ENCODE measurements around the gene PSMA7. TPM values are rescaled to one million over a fixed set of nuclear protein-coding genes. Genes with fewer than 3 reads are reported as not detected.

PSMA7 gene
- total and polyA plus RNA-seq, 4 donors = 109 to 342 (median 196) TPM

- no peak for TF ChIP-seq GABPA (IDR thresholded peaks at IDR 0.05 in 1 of 2, conservative IDR thresholded peaks at IDR 0.05 in 1 of 2)
- no peak for TF ChIP-seq CTCF (IDR thresholded peaks at IDR 0.05; ENCODE audit: low read depth, low read length, missing input control)
- no peak for TF ChIP-seq RXRA (IDR thresholded peaks at IDR 0.05)
- TF ChIP-seq NR2F2 (IDR thresholded peaks at IDR 0.05) = no peak
Measured at GRCh38 chr20:62159052-62159451, 15.9 kb upstream of the PSMA7 start (continued).

GRCh38 chr20:62158541-62158940 lies 15.3 kb upstream of the PSMA7 start:
- H3K4me3 ChIP-seq (ENCODE audit: low read depth in 1 of 3, low read length in 3 of 3) = no peak overlapping the region
- peaks cover 6 to 27% (median 10%) of the 10 kb centered on the region in 4 donors for H3K36me3 ChIP-seq (ENCODE audit: control insufficient read depth in 4 of 4, insufficient read depth in 3 of 4, low read depth in 1 of 4, low read length in 3 of 4)
- no peak overlapping the region for H3K9ac ChIP-seq (ENCODE audit: low read depth in 1 of 2, low read length in 2 of 2)
- 96% methylated on average over 22 of the region's 22 CpGs for WGBS
- H3K9me3 ChIP-seq (ENCODE audit: control insufficient read depth in 4 of 4, low read length in 3 of 4) = no peaks in the 10 kb centered on the region
- peaks cover 4 to 38% (median 29%) of the 10 kb centered on the region in 4 donors for H3K4me1 ChIP-seq (ENCODE audit: control insufficient read depth in 4 of 4, insufficient read depth in 4 of 4, low read length in 3 of 4)
- no peaks in the 10 kb centered on the region for H3K27me3 ChIP-seq (ENCODE audit: control insufficient read depth in 4 of 4, insufficient read depth in 4 of 4, low read length in 3 of 4)
- TF ChIP-seq REST (IDR thresholded peaks at IDR 0.05) = no peak
- TF ChIP-seq HNF4A (conservative IDR thresholded peaks at IDR 0.05) = no peak
- no peak for TF ChIP-seq FOXA1 (IDR thresholded peaks at IDR 0.05)
- no peak for TF ChIP-seq MAX (IDR thresholded peaks at IDR 0.05)
- no peak for TF ChIP-seq RAD21 (IDR thresholded peaks at IDR 0.05)
- TF ChIP-seq ATF3 (IDR thresholded peaks at IDR 0.05) = no peak
- no peak for TF ChIP-seq HNF4G (IDR thresholded peaks at IDR 0.05)
- TF ChIP-seq TAF1 (conservative IDR thresholded peaks at IDR 0.05) = no peak
- TF ChIP-seq SP1 (IDR thresholded peaks at IDR 0.05) = no peak
- no peak for TF ChIP-seq RXRA (IDR thresholded peaks at IDR 0.05)
- TF ChIP-seq NR2F2 (IDR thresholded peaks at IDR 0.05) = no peak
- no peak for TF ChIP-seq YY1 (IDR thresholded peaks at IDR 0.05)
- TF ChIP-seq FOXA2 (IDR thresholded peaks at IDR 0.05) = no peak
- no peak for TF ChIP-seq GABPA (IDR thresholded peaks at IDR 0.05 in 1 of 2, conservative IDR thresholded peaks at IDR 0.05 in 1 of 2)
- DNase-seq (ENCODE audit: low spot score) = no peak
- H3K27ac ChIP-seq (ENCODE audit: low read depth in 1 of 2, low read length in 2 of 2) = no peak overlapping the region

- H3K4me3 ChIP-seq (ENCODE audit: low read depth in 1 of 3, low read length in 3 of 3) = no peak overlapping the region
- no peak overlapping the region for H3K9ac ChIP-seq (ENCODE audit: low read depth in 1 of 2, low read length in 2 of 2)
- no peak overlapping the region for H3K27ac ChIP-seq (ENCODE audit: low read depth in 1 of 2, low read length in 2 of 2)
- peaks cover 6 to 25% (median 9%) of the 10 kb centered on the region in 4 donors for H3K36me3 ChIP-seq (ENCODE audit: control insufficient read depth in 4 of 4, insufficient read depth in 3 of 4, low read depth in 1 of 4, low read length in 3 of 4)
- H3K4me1 ChIP-seq (ENCODE audit: control insufficient read depth in 4 of 4, insufficient read depth in 4 of 4, low read length in 3 of 4) = peaks cover 4 to 38% (median 29%) of the 10 kb centered on the region in 4 donors
- no peaks in the 10 kb centered on the region for H3K9me3 ChIP-seq (ENCODE audit: control insufficient read depth in 4 of 4, low read length in 3 of 4)
- no peak for DNase-seq (ENCODE audit: low spot score)
- no peaks in the 10 kb centered on the region for H3K27me3 ChIP-seq (ENCODE audit: control insufficient read depth in 4 of 4, insufficient read depth in 4 of 4, low read length in 3 of 4)
- 96% methylated on average over 12 of the region's 12 CpGs for WGBS
- TF ChIP-seq YY1 (IDR thresholded peaks at IDR 0.05) (no peak), TAF1 (conservative IDR thresholded peaks at IDR 0.05) (no peak), FOXA2 (IDR thresholded peaks at IDR 0.05) (no peak), RAD21 (IDR thresholded peaks at IDR 0.05) (no peak), JUND (IDR thresholded peaks at IDR 0.05) (no peak), ATF3 (IDR thresholded peaks at IDR 0.05) (no peak), CTCF (IDR thresholded peaks at IDR 0.05; ENCODE audit: low read depth, low read length, missing input control) (no peak), HNF4G (IDR thresholded peaks at IDR 0.05) (no peak), FOXA1 (IDR thresholded peaks at IDR 0.05) (no peak), RXRA (IDR thresholded peaks at IDR 0.05) (no peak), GABPA (IDR thresholded peaks at IDR 0.05 in 1 of 2, conservative IDR thresholded peaks at IDR 0.05 in 1 of 2) (no peak), NR2F2 (IDR thresholded peaks at IDR 0.05) (no peak), HNF4A (conservative IDR thresholded peaks at IDR 0.05) (no peak), EGR1 (IDR thresholded peaks at IDR 0.05; ENCODE audit: low read depth in 2 of 2) (no peak), SP1 (IDR thresholded peaks at IDR 0.05) (no peak), ZBTB33 (IDR thresholded peaks at IDR 0.05) (no peak)
Measured at GRCh38 chr20:62158088-62158400, 14.8 kb upstream of the PSMA7 start.

All from liver (tissue), 9 donors.